ENCODE measurements around the gene WASHC4. TPM values are rescaled to one million over a fixed set of nuclear protein-coding genes. Genes with fewer than 3 reads are reported as not detected.
A peak's percentile ranks its signal among the peaks of the same experiment; 100 is the strongest.
"Not testable (repeated sequence)": the region's sequence is repeated elsewhere in the genome, so short reads cannot be mapped to it uniquely, and the experiment has no call there.

The WASHC4 gene
- total RNA-seq, 1 experiment from 2014 or later: 47.8 TPM

DNA sequence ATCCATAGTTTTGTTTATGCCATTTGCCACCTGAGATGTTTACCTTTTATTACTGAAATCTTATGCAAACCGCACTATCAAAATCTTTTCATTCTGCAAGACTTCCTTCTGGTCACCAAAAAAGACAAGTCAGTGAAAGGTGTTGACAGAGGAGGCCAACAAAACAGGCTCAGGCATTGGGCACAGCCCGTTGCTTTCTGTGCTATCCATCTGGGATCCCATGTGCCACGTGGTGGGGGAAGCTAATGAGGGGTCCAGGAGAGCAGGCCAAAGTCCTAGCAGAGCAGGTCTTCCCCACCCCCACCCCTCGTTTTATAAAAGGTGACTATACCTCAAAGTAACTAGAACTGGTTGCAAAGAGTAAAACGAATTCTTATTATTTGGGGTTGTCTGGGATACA lies 24.5 kb upstream of the WASHC4 start:
- no peak overlapping the region for H3K27ac ChIP-seq
- H3K9me3 ChIP-seq (replicated peaks): no peaks in the 10 kb centered on the region
- H3K27me3 ChIP-seq: no peaks in the 10 kb centered on the region
- H3K4me3 ChIP-seq: no peak overlapping the region
- no peak for DNase-seq
- no peaks in the 10 kb centered on the region for H3K4me1 ChIP-seq
- H3K36me3 ChIP-seq: no peaks in the 10 kb centered on the region

DNA sequence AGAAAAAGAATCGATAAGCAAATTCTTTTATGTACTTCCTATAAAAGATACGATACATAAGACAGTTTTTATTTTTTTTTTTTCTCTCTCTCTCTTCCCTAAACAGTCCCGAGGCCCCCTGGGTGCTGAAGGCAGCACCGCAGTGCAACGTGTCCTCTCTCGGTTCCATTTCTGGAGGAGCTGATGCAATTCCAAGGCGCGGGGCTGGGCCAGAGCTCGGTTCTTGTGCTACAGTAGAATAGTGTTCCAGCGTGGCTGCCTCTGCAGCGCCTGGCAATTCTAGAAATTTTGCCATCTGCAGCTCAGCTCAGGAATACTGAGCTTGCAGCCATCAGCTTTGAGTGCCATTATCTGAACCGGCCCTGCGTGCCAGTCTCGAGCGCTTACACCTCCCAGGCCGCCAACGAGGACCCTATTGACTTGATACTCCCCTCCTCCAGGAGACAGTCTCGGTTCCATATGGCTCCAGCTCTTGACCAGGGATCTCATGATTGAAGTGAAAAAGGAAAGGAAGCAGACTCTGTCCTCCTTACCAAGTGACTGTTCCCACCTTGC lies 23.9 kb upstream of the WASHC4 start:
- Histone ChIP-seq H3K4me3 (peak overlapping the region; percentile 42), H3K9me3 (replicated peaks) (no peaks in the 10 kb centered on the region), H3K27ac (no peak overlapping the region), H3K27me3 (no peaks in the 10 kb centered on the region), H3K4me1 (no peaks in the 10 kb centered on the region), H3K36me3 (no peaks in the 10 kb centered on the region)
- peak in 1 of 2 experiments; percentile 7 for DNase-seq

DNA sequence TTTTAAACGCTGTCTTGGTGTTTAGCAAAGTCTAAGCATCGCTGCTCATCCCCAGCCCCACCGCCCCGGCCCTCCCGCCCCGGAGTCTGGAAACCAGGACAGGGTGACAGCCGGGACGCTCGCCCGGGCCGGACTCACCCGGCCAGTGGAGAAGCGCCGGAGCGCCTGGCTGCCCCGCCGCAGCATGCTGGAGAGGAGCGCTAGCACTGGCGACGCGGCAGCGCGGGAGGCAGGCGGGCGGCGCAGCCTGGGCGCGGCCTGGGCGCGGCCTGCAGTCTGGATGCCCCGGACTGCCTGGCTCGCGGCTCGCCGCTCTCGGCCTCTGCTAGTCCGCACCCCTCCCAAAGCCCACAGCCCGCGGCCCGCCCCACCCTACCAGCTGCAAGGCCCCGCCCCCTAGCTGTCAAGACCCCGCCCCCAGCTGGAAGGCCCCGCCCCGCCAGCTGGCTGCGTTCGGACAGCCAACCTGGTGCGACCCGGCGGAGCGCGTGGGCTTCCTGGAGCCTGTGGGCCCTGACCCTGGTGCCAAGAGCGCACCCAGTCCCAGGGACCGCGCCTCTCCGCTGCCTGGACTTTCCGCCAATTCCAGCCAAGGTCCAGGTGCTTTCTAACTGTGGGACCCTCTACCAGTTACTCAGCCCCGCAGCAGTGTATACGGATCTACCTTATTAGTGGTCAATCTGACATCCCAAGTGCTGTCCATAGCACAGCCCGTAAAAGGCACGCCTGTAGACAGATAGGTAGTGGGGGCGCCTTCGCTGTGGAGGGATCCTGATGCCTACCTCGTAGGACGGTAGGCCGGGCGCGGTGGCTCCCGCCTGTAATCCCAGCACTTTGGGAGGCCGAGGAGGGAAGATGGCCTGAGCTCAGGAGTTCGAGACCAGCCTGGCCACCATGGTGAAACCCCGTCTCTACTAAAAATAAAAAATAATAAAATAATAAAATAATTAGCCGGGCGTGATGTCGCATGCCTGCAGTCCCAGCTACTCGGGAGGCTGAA lies 23.0 kb upstream of the WASHC4 start, which contains the start of gene ALDH1L2:
Gene ALDH1L2, minus strand, starts transcription at position 208 of the 1,000 bp plus-strand sequence. Its CDS starts 22 bp downstream, at position 186.
- peak; percentile 34 to 47 for DNase-seq
- Histone ChIP-seq H3K9me3 (replicated peaks) (no peaks in the 10 kb centered on the region), H3K27ac (no peak within 1 kb of the TSS), H3K27me3 (no peaks in the 10 kb centered on the region), H3K4me3 (peak within 1 kb of the TSS; percentile 42), H3K36me3 (no peaks in the 10 kb centered on the region), H3K4me1 (no peaks in the 10 kb centered on the region)

DNA sequence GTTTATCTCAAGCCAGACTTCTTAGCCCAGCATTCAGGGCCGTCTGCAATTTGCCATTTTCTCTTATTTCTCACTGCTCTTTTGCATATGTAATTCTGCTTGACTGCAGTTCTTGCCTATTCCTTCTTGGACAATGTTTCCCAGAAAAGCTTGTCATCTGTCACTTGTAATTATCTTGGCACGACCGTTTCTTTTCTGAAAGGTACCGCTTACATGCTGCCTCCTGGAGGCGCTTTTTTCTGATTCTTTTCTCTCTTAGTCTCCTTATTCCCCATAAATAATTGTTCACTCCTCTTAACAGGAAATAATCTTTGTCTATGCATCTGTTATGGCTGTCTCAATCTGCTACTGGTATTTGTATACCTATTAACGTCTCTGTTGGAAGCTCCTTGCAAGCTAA lies 22.0 kb upstream of the WASHC4 start:
- no peak overlapping the region for H3K4me3 ChIP-seq
- no peaks in the 10 kb centered on the region for H3K36me3 ChIP-seq
- H3K9me3 ChIP-seq (replicated peaks): no peaks in the 10 kb centered on the region
- H3K27me3 ChIP-seq: no peaks in the 10 kb centered on the region
- H3K27ac ChIP-seq: no peak overlapping the region
- no peaks in the 10 kb centered on the region for H3K4me1 ChIP-seq
- no peak for DNase-seq

DNA sequence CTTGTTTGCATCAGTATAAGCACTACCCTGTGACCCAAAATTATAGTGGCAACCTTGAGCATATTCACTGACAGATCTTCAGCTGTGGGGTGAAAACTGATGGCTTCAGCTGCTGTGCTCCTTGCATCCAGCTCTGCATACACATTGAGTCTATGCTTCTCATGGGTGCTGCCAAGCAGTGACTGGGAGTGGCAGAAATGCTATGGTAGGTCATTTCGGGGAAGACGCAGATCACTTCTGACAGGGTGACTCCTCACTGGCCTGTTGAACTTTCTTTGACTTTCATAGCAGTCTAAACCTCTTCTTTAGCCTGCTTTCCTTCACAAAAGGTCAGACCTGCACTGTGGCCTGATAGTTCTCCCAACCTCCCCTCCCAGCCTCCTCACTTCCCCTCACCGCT lies 17.7 kb upstream of the WASHC4 start:
- Histone ChIP-seq H3K27ac (no peak overlapping the region), H3K4me1 (no peaks in the 10 kb centered on the region), H3K27me3 (no peaks in the 10 kb centered on the region), H3K9me3 (replicated peaks) (no peaks in the 10 kb centered on the region), H3K4me3 (no peak overlapping the region), H3K36me3 (no peaks in the 10 kb centered on the region)
- DNase-seq: no peak

DNA sequence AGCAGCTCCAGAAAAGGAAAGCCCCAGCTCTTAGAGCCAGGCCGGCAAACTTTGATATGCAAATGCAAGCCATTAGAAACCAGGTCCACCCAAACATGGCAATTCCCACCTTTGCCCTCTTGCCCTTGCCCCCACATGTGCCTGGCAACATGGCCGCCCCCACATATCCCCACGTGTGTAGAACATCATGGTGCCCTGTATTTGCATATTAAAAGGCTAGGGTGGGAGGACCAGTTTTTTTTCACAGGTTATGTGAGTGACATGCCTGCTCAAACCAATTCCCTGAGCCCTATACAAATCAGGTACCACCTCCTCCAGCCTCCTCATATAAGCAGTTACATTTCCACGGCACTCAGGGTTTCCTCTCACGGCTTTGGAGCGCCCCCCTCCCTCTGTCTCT lies 17.2 kb upstream of the WASHC4 start:
- no peaks in the 10 kb centered on the region for H3K27me3 ChIP-seq
- no peaks in the 10 kb centered on the region for H3K4me1 ChIP-seq
- no peak overlapping the region for H3K27ac ChIP-seq
- H3K9me3 ChIP-seq (replicated peaks): no peaks in the 10 kb centered on the region
- H3K36me3 ChIP-seq: no peaks in the 10 kb centered on the region
- no peak for DNase-seq
- H3K4me3 ChIP-seq: no peak overlapping the region

DNA sequence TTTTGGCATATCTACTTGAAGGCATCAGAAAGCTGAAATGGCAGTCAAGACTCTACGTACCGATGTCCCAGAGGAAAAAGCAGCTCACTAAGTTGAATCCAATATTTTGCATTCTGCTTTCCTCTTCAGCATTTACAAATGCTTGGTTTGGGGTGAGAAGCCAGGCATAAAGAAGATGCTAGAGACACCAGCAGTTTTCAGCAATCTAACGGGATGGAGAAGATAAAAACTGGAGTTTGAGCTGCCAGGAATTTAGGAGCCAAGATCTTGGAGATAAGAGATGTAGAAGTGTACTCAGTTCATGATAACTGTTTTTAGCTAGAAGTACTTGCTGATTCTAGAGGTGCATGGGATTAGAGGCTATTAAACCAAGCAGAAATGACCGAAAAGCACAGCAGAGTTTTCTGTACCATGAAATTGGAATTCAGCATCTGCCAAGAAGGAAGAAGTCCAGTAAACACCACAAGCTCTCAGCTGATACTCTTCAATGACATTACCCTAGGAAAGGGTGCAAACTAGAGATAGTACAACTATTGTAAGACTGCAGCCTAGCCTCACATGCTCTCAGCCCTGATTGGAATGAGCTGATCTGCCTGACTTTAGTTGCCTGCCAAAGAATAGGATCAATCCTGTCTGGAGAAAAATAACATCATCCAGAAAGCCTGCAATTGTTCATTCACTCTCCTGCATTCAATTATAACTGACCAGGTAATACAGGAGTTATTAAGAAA lies 15.9 kb upstream of the WASHC4 start:
- H3K36me3 ChIP-seq: no peaks in the 10 kb centered on the region
- no peak overlapping the region for H3K27ac ChIP-seq
- H3K4me1 ChIP-seq: no peaks in the 10 kb centered on the region
- H3K27me3 ChIP-seq: no peaks in the 10 kb centered on the region
- peak in 1 of 2 experiments; percentile 9 for DNase-seq
- no peak overlapping the region for H3K4me3 ChIP-seq
- H3K9me3 ChIP-seq (replicated peaks): no peaks in the 10 kb centered on the region

DNA sequence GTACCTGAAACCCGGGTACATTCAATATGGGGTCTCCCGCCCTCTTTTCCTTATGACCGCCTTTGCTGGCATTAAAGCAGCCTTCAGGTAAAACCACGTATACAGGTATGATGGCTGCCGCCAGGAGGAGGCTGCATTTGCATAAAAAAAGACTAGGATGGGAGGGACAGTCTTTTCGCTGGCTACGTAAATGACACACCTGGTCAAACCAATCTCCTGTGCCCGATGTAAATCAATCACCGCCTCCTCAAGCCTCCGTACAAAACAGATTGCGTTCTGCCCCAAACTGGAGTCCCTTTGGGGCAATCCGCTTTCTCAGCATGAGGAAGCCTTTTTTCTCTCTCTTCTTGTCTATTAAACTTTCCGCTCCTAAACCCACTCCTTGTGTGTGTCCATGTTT lies 15.2 kb upstream of the WASHC4 start:
- Histone ChIP-seq H3K27me3 (no peaks in the 10 kb centered on the region), H3K4me1 (no peaks in the 10 kb centered on the region), H3K4me3 (no peak overlapping the region), H3K36me3 (no peaks in the 10 kb centered on the region), H3K9me3 (replicated peaks) (no peaks in the 10 kb centered on the region), H3K27ac (no peak overlapping the region)
- no peak for DNase-seq

DNA sequence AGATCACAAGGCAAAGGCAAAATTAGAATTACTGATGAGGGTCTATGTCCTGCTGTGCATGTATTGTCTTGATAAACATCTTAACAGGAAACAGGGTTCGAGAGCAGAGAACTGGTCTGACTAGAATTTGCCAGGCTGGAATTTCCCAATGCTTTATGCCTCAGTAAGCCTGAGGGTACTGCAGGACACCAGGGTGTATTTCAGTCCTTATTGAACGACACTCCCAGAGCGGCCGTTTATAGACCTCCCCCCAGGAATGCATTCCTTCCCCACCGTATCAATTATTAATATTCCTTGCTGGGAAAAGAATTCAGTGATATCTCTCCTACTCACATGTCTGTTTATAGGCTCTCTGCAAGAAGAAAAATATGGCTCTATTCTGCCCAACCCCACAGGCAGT lies 12.2 kb upstream of the WASHC4 start:
- not testable (repeated sequence) for H3K27ac ChIP-seq; H3K4me1 ChIP-seq; H3K9me3 ChIP-seq (replicated peaks); H3K36me3 ChIP-seq; H3K27me3 ChIP-seq; H3K4me3 ChIP-seq; DNase-seq

DNA sequence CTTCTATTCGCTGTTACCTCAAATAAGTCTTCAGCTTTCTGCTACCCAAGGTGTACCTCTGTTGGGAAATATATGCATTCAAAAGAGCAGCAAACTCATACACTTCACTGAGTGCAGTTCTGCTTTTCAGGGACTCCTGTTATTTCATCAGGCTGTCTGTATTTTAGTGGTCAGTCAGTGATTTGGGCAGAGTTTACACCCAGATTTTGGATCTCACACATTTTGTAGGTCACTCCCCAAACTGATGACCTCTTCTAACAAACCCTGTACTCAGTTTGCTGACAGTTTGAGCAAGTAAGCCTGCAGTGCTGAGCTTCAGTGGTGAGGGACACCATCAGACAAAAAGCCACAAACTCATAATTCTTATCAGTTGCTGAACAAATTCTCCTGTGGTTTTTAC lies 8.2 kb upstream of the WASHC4 start:
- H3K36me3 ChIP-seq: no peaks in the 10 kb centered on the region
- DNase-seq: no peak
- H3K27me3 ChIP-seq: no peaks in the 10 kb centered on the region
- no peak overlapping the region for H3K27ac ChIP-seq
- H3K9me3 ChIP-seq (replicated peaks): no peaks in the 10 kb centered on the region
- H3K4me3 ChIP-seq: no peak overlapping the region
- peaks cover 12% of the 10 kb centered on the region for H3K4me1 ChIP-seq

DNA sequence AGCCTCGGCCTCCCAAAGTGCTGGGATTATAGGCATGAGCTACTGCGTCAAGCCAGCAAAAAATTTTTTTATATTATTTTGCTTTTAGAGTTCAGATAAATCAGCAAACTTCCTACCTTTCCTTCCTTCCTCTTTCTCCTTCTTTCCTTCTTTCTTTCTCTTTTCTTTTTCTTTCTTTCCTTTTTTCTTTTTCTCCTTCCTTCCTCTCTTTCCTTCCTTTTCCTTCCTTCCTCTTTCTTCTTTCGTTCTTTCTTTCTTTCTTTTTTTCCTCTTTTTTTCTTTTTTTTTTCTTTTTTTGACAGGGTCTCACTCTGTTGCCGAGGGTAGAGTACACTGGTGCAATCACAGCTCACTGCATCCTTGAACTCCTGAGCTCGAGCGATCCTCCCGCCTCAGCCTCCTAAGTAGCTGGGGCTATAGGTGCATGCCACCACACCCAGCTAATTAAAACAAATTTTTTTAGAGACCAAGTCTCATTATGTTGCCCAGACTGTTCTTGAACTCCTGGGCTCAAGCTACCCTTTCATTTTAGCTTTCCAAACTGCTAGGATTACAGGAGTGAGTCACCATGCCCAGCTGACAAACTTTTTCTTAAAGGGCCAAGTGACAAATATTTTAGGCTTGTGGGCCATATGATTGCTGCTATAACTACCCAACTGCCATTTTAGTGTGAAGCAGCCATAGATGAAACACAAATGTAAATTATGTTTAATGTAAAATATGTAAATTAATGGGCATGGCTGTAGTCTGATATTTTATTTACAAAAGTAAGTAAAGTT lies 7.1 kb upstream of the WASHC4 start:
- H3K4me1 ChIP-seq: peaks cover 12% of the 10 kb centered on the region
- no peaks in the 10 kb centered on the region for H3K36me3 ChIP-seq
- H3K4me3 ChIP-seq: no peak overlapping the region
- H3K9me3 ChIP-seq (replicated peaks): no peaks in the 10 kb centered on the region
- H3K27me3 ChIP-seq: no peaks in the 10 kb centered on the region
- no peak overlapping the region for H3K27ac ChIP-seq
- peak; percentile 7 to 58 for DNase-seq

DNA sequence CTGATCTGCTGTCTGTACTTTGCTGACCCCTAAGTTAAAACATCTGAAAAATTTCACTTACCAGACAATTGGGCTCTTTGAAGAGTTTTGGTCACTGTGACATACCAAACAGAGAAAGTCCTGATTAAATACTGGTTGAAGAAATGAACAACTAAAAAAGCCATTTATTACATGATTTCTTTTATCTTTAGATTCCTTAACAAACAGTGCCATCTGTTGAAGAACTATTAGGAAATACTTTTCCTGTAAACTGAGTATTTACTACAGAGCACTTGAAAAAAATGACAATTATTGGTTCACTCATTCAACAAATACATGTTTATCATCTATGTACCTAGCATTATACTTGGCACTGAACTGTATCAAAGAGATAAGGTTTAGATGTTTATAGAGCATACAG lies 6.5 kb upstream of the WASHC4 start:
- H3K36me3 ChIP-seq: no peaks in the 10 kb centered on the region
- H3K4me3 ChIP-seq: no peak overlapping the region
- peak in 1 of 2 experiments; percentile 6 for DNase-seq
- H3K4me1 ChIP-seq: peaks cover 12% of the 10 kb centered on the region
- H3K27ac ChIP-seq: no peak overlapping the region
- no peaks in the 10 kb centered on the region for H3K9me3 ChIP-seq (replicated peaks)
- no peaks in the 10 kb centered on the region for H3K27me3 ChIP-seq

DNA sequence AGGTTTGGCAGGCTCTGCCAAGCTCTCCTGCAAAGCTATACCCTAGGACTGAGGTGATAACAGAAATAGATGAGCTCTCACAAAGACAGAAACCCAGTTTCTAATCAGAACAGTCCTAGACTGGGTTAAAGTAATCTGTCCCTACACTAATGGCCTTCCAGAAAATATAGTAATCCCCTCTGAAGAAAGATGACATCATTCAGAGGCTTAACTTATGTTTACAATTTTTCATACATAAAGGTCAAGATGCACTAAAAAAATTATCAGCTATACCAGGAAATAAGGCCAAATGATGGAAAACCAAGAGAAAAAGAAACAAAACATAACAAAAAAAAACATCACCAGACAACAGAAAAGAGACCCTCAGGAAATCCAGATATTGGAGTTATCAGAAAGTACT lies 4.9 kb upstream of the WASHC4 start:
- Histone ChIP-seq H3K9me3 (replicated peaks) (no peaks in the 10 kb centered on the region), H3K36me3 (no peaks in the 10 kb centered on the region), H3K27ac (no peak overlapping the region), H3K4me1 (peaks cover 15% of the 10 kb centered on the region), H3K4me3 (no peak overlapping the region), H3K27me3 (no peaks in the 10 kb centered on the region)
- no peak for DNase-seq

DNA sequence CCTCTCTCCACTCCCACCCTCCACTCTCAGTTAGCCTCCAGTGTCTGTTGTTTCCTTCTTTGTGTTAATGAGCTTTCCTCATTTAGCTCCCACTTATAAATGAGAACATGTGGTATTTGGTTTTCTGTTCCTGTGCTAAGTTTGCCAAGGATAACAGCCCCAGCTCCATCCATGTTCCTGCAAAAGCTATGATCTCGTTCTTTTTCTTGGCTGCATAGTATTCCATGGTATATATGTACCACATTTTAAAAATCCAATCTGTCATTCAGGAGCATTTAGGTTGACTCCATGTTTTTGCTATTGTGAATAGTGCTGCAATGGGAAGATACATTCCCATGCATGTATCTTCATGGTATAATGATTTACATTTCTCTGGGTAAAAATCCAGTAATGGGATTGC lies 2.8 kb upstream of the WASHC4 start:
- Histone ChIP-seq H3K27me3 (no peaks in the 10 kb centered on the region), H3K9me3 (replicated peaks) (no peaks in the 10 kb centered on the region), H3K4me3 (no peak overlapping the region), H3K4me1 (peaks cover 15% of the 10 kb centered on the region), H3K27ac (no peak overlapping the region), H3K36me3 (no peaks in the 10 kb centered on the region)
- DNase-seq: no peak

All from SJCRH30 (cell line).